Activated CD4-positive, alpha-beta memory T cell treated with anti-CD3 and anti-CD28 coated beads, Interleukin-2, amount 10 ng/mL, durations not matched to agents 7 days and 5 days (primary cell): ENCODE measurements around the gene SPATS2. TPM values are rescaled to one million over a fixed set of nuclear protein-coding genes. Genes with fewer than 3 reads are reported as not detected.
"Not testable (repeated sequence)": the region's sequence is repeated elsewhere in the genome, so short reads cannot be mapped to it uniquely, and the experiment has no call there.

Source experiments
- CTCF ChIA-PET: fragments of 350-600 bp; sonication (Branson Sonifier 250); formaldehyde crosslinking; loops from one replicate; lab custom pipeline; 2021; ENCODE audit warnings: antibody characterized with exemption, inconsistent platforms; lab: Charles Lee
- POLR2A ChIA-PET: fragments of 350-600 bp; sonication (Branson Sonifier 250); formaldehyde crosslinking; loops from one replicate; lab custom pipeline; 2021; ENCODE audit warnings: antibody characterized with exemption; lab: Charles Lee
- DNase-seq: peaks from one replicate; pipeline ENCODE4 v3.0.0-alpha.2; 2020
- H3K27ac Mint-ChIP-seq: one replicate; pipeline ENCODE4 v1.8.0; 2021; ENCODE audit warnings: mild to moderate bottlenecking, mixed read lengths
- H3K27me3 Mint-ChIP-seq: one replicate; pipeline ENCODE4 v1.8.0; 2021; ENCODE audit warnings: mixed read lengths
- H3K36me3 Mint-ChIP-seq: one replicate; pipeline ENCODE4 v1.8.0; 2021; ENCODE audit warnings: low read depth, mixed read lengths
- H3K4me1 Mint-ChIP-seq: one replicate; pipeline ENCODE4 v1.8.0; 2021; ENCODE audit warnings: mixed read lengths
- H3K4me3 Mint-ChIP-seq: one replicate; pipeline ENCODE4 v1.8.0; 2021; ENCODE audit warnings: mild to moderate bottlenecking, mixed read lengths
- H3K9me3 Mint-ChIP-seq: one replicate; pipeline ENCODE4 v1.8.0; 2021; ENCODE audit warnings: mixed read lengths
- total RNA-seq, 2 experiments: library from RNA; stranded (reverse); gene quantifications; one replicate each; pipeline ENCODE4 v1.2.3, GENCODE V29; 2021

SPATS2 gene
- total RNA-seq, 2 experiments from 2014 or later = 12.3 to 15.6 TPM

DNA sequence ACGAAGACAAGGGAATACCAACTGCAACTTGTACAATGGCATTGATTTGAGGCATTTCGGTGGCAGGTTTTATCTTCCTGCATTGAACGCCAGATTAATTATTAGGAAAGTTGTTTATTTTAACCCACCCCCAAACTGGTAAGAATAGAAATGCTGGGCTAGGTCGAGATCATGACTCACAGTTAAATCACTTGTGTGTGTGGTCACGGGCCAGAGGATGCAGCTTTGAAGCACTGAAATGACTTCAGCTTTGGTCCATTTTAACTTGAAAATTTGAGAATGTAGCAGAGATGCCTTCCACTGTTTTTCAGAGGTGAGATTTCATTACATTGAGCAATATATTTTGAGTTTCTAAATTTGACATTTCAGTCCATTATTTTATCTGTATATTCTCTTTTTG lies 148.0 kb downstream of the SPATS2 start:
- Mint-ChIP-seq H3K4me3 (no peak overlapping the region), H3K27me3 (no peaks in the 10 kb centered on the region), H3K27ac (no peak overlapping the region), H3K9me3 (no peaks in the 10 kb centered on the region), H3K36me3 (no peaks in the 10 kb centered on the region), H3K4me1 (peaks cover 1% of the 10 kb centered on the region)
- ChIA-PET POLR2A (interaction anchor here (2.8 kb wide), 1 partner anchor 157 kb away, joined by 14 read pairs; no protein-coding TSS in a partner anchor), CTCF (interaction anchor here (0.5 to 7.3 kb wide), 11 partner anchors 11 to 168 kb away, joined by 3 to 237 read pairs (median 4); partner anchors contain the start of genes DNAJC22 and SPATS2)
- no peak for DNase-seq

DNA sequence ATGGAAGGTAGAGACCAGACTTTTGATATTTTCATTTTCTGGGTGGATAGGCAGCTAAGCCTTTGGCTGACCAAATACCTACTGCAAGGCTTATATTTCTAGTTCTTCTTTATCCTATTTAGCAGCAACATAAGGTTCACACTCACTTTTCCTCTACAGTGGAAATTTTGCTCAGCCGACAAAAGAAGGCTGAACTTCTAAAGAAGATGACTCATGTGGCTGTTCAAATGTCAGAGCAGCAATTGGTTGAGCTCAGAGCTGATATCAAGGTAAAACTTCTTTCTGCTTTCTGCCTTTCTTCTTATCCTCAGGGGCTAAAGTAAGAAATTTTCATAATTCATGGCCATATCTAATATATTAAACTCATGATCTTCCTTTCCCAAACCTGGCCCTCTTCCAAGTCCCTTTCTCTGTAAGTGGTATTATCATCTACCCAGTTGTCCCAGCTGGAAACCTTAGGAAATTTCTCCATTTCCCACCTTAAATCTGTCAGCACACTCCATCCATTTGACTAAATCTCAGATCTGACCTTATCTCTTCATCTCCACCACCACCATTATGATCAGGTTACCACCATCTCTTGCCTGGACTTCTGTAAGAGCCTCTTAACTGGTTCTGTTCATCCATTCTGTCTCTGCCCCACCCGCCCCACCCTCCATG lies 151.8 kb downstream of the SPATS2 start:
- POLR2A ChIA-PET = no interaction called here
- DNase-seq = no peak
- H3K4me1 Mint-ChIP-seq = peaks cover 1% of the 10 kb centered on the region
- no peaks in the 10 kb centered on the region for H3K9me3 Mint-ChIP-seq
- no peaks in the 10 kb centered on the region for H3K36me3 Mint-ChIP-seq
- H3K4me3 Mint-ChIP-seq = no peak overlapping the region
- CTCF ChIA-PET = interaction anchor here (0.6 to 4.9 kb wide), 4 partner anchors 10 to 177 kb away, joined by 3 to 53 read pairs (median 4); no protein-coding TSS in a partner anchor
- H3K27ac Mint-ChIP-seq = no peak overlapping the region
- no peaks in the 10 kb centered on the region for H3K27me3 Mint-ChIP-seq

- CTCF ChIA-PET = interaction anchor here (0.6 to 4.9 kb wide), 4 partner anchors 10 to 177 kb away, joined by 3 to 53 read pairs (median 4); no protein-coding TSS in a partner anchor
- Mint-ChIP-seq H3K4me1 (peaks cover 1% of the 10 kb centered on the region), H3K36me3 (no peaks in the 10 kb centered on the region), H3K4me3 (no peak overlapping the region), H3K9me3 (no peaks in the 10 kb centered on the region), H3K27ac (no peak overlapping the region), H3K27me3 (no peaks in the 10 kb centered on the region)
- POLR2A ChIA-PET = no interaction called here
- no peak for DNase-seq
These were observed 152.3 kb downstream of the SPATS2 start for GRCh38 chr12:49519574-49519936.

- CTCF ChIA-PET = no interaction called here
- Mint-ChIP-seq H3K9me3 (no peaks in the 10 kb centered on the region), H3K36me3 (peaks cover 2% of the 10 kb centered on the region), H3K27ac (no peak overlapping the region), H3K27me3 (no peaks in the 10 kb centered on the region), H3K4me3 (no peak overlapping the region), H3K4me1 (no peaks in the 10 kb centered on the region)
- POLR2A ChIA-PET = no interaction called here
- no peak for DNase-seq
These were observed 154.1 kb downstream of the SPATS2 start for GRCh38 chr12:49521389-49521788.

DNA sequence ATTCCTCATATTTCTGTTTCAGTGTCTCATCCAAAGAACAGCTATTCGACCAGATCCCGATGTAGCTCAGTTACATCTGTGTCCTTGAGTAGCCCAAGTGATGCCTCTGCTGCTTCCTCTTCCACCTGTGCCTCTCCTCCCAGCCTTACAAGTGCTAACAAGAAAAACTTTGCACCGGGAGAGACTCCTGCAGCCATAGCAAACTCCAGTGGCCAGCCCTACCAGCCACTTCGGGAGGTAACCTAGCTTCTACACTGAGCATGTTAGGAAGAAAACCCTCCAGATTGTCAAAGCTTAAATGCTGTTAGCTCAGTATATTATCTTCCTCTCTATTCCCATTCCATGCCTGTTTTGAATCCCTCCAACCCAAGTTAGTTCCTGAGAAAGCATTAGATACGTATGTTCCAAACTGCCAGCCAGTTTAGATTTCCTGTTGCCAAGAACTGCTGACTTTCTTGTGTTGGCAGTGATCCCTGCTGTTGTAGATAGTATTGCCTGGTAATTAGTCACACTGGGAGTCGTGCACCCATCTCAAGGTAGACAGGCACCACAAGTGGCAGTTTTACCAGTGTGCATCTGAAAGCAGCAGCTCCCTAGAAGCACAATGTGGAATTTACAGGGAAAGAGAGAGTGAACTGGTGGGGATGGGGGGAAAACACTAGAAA lies 157.5 kb downstream of the SPATS2 start:
- peaks cover 3% of the 10 kb centered on the region for H3K36me3 Mint-ChIP-seq
- H3K9me3 Mint-ChIP-seq = no peaks in the 10 kb centered on the region
- no peak for DNase-seq
- H3K27me3 Mint-ChIP-seq = no peaks in the 10 kb centered on the region
- POLR2A ChIA-PET = no interaction called here
- no peaks in the 10 kb centered on the region for H3K4me1 Mint-ChIP-seq
- no peak overlapping the region for H3K4me3 Mint-ChIP-seq
- CTCF ChIA-PET = interaction anchor here (1.1 to 1.2 kb wide), 2 partner anchors 26 to 167 kb away, joined by 3 read pairs; no protein-coding TSS in a partner anchor
- H3K27ac Mint-ChIP-seq = no peak overlapping the region

GRCh38 chr12:49525942-49526341 lies 158.7 kb downstream of the SPATS2 start:
- peaks cover 3% of the 10 kb centered on the region for H3K36me3 Mint-ChIP-seq
- H3K27me3 Mint-ChIP-seq = no peaks in the 10 kb centered on the region
- CTCF ChIA-PET = interaction anchor here (1.9 kb wide), 1 partner anchor 179 kb away, joined by 4 read pairs; the partner anchor contains the start of gene DNAJC22
- DNase-seq = no peak
- no peak overlapping the region for H3K4me3 Mint-ChIP-seq
- no peaks in the 10 kb centered on the region for H3K9me3 Mint-ChIP-seq
- no peaks in the 10 kb centered on the region for H3K4me1 Mint-ChIP-seq
- H3K27ac Mint-ChIP-seq = no peak overlapping the region
- POLR2A ChIA-PET = no interaction called here

GRCh38 chr12:49527361-49528130 lies 160.3 kb downstream of the SPATS2 start:
- no peaks in the 10 kb centered on the region for H3K4me1 Mint-ChIP-seq
- peaks cover 3% of the 10 kb centered on the region for H3K36me3 Mint-ChIP-seq
- H3K9me3 Mint-ChIP-seq = no peaks in the 10 kb centered on the region
- ChIA-PET CTCF (interaction anchor here (1.1 to 1.9 kb wide), 4 partner anchors 54 to 231 kb away, joined by 3 to 5 read pairs (median 4); partner anchors contain the start of gene DNAJC22), POLR2A (no interaction called here)
- DNase-seq = no peak
- no peak overlapping the region for H3K27ac Mint-ChIP-seq
- no peaks in the 10 kb centered on the region for H3K27me3 Mint-ChIP-seq
- no peak overlapping the region for H3K4me3 Mint-ChIP-seq

- POLR2A ChIA-PET = no interaction called here
- Mint-ChIP-seq H3K36me3 (peaks cover 3% of the 10 kb centered on the region), H3K4me3 (no peak overlapping the region), H3K9me3 (no peaks in the 10 kb centered on the region), H3K27ac (no peak overlapping the region), H3K4me1 (no peaks in the 10 kb centered on the region), H3K27me3 (no peaks in the 10 kb centered on the region)
- no peak for DNase-seq
- CTCF ChIA-PET = interaction anchor here (0.6 to 1.0 kb wide), 3 partner anchors 10 to 171 kb away, joined by 3 read pairs; no protein-coding TSS in a partner anchor
These were observed 162.2 kb downstream of the SPATS2 start for GRCh38 chr12:49529414-49529813.

DNA sequence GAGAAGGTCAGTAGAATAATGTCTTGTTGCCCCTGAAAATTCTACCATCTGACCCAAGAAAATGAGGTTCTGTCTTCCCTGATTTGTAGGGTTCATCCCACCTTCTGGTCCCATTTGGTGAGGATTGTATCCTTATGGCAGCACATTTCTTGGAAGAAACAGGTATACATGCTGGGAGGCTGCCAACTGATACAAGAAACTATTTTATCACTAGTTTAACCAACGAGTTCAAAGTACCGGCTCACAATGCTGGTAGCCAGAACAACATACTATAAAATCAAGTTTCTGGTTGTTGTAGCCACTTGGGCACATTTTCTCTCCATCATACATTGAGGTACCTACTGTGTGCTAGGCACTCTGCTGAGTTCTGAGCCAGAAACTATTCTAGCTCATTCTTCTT lies 164.5 kb downstream of the SPATS2 start:
- Mint-ChIP-seq H3K4me1 (no peaks in the 10 kb centered on the region), H3K27ac (no peak overlapping the region), H3K27me3 (peaks cover 14% of the 10 kb centered on the region), H3K36me3 (no peaks in the 10 kb centered on the region), H3K9me3 (no peaks in the 10 kb centered on the region), H3K4me3 (no peak overlapping the region)
- ChIA-PET POLR2A (interaction anchor here (1.0 kb wide), 1 partner anchor 165 kb away, joined by 3 read pairs; no protein-coding TSS in a partner anchor), CTCF (interaction anchor here (1.1 to 2.5 kb wide), 3 partner anchors 17 to 174 kb away, joined by 3 to 8 read pairs (median 7); no protein-coding TSS in a partner anchor)
- no peak for DNase-seq

DNA sequence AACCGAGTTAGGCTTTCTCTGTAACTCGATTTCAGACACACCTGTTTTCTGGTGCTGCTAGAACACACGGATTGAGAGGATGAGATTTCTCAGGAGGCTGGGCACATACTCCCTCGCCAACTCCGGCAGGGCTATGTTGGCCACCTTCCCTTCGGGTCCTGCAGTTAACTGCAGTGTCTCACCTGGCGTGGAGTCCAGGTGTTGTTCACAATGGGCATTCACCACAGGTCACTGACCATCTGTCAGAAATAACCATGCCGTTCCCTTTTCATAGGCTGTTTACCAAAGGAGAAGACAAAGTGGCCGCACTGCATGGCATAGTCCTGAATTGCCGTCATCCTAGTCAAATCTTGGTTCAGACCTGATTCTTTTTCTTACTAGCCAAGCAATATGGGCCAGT lies 166.1 kb downstream of the SPATS2 start:
- H3K4me1 Mint-ChIP-seq = peaks cover 7% of the 10 kb centered on the region
- no peak for DNase-seq
- no peaks in the 10 kb centered on the region for H3K36me3 Mint-ChIP-seq
- H3K27ac Mint-ChIP-seq = no peak overlapping the region
- POLR2A ChIA-PET = no interaction called here
- peaks cover 27% of the 10 kb centered on the region for H3K27me3 Mint-ChIP-seq
- CTCF ChIA-PET = interaction anchor here (0.7 to 2.5 kb wide), 2 partner anchors 46 to 176 kb away, joined by 3 to 8 read pairs; no protein-coding TSS in a partner anchor
- no peak overlapping the region for H3K4me3 Mint-ChIP-seq
- no peaks in the 10 kb centered on the region for H3K9me3 Mint-ChIP-seq

- not testable (repeated sequence) for DNase-seq, H3K9me3 Mint-ChIP-seq, H3K36me3 Mint-ChIP-seq, H3K4me1 Mint-ChIP-seq, H3K4me3 Mint-ChIP-seq, H3K27ac Mint-ChIP-seq
- peaks cover 27% of the 10 kb centered on the region for H3K27me3 Mint-ChIP-seq
- ChIA-PET POLR2A (interaction anchor here (1.0 kb wide), 1 partner anchor 212 kb away, joined by 3 read pairs; no protein-coding TSS in a partner anchor), CTCF (interaction anchor here (0.7 to 1.3 kb wide), 2 partner anchors 20 to 45 kb away, joined by 3 to 6 read pairs; no protein-coding TSS in a partner anchor)
These were observed 166.9 kb downstream of the SPATS2 start for GRCh38 chr12:49534122-49534521.

GRCh38 chr12:49534731-49535278 lies 167.5 kb downstream of the SPATS2 start:
- H3K27ac Mint-ChIP-seq = no peak overlapping the region
- H3K4me1 Mint-ChIP-seq = peaks cover 12% of the 10 kb centered on the region
- no peaks in the 10 kb centered on the region for H3K9me3 Mint-ChIP-seq
- no peak overlapping the region for H3K4me3 Mint-ChIP-seq
- ChIA-PET POLR2A (interaction anchor here (1.0 kb wide), 1 partner anchor 212 kb away, joined by 3 read pairs; no protein-coding TSS in a partner anchor), CTCF (interaction anchor here (1.3 to 1.4 kb wide), 2 partner anchors 21 to 177 kb away, joined by 4 to 6 read pairs; no protein-coding TSS in a partner anchor)
- H3K27me3 Mint-ChIP-seq = peaks cover 32% of the 10 kb centered on the region
- no peak for DNase-seq
- no peaks in the 10 kb centered on the region for H3K36me3 Mint-ChIP-seq
